22Rv1 (cell line): ENCODE data around the gene SC5D.

Experiments used
- H3K27ac ChIP-seq: fragments of 450-650 bp; 2 replicates; pipeline ENCODE4 v1.5.1; 2017
- CTCF ChIP-seq: fragments of 450-650 bp; IDR thresholded peaks from 2 replicates; pipeline ENCODE4 v1.5.1; 2017; ENCODE audit warnings: mild to moderate bottlenecking
- ZFX ChIP-seq: fragments of 450-650 bp; IDR thresholded peaks from 2 replicates; pipeline ENCODE4 v1.6.1; 2017; ENCODE audit warnings: antibody characterized with exemption, borderline replicate concordance

Gene SC5D, protein sequence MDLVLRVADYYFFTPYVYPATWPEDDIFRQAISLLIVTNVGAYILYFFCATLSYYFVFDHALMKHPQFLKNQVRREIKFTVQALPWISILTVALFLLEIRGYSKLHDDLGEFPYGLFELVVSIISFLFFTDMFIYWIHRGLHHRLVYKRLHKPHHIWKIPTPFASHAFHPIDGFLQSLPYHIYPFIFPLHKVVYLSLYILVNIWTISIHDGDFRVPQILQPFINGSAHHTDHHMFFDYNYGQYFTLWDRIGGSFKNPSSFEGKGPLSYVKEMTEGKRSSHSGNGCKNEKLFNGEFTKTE

DNA sequence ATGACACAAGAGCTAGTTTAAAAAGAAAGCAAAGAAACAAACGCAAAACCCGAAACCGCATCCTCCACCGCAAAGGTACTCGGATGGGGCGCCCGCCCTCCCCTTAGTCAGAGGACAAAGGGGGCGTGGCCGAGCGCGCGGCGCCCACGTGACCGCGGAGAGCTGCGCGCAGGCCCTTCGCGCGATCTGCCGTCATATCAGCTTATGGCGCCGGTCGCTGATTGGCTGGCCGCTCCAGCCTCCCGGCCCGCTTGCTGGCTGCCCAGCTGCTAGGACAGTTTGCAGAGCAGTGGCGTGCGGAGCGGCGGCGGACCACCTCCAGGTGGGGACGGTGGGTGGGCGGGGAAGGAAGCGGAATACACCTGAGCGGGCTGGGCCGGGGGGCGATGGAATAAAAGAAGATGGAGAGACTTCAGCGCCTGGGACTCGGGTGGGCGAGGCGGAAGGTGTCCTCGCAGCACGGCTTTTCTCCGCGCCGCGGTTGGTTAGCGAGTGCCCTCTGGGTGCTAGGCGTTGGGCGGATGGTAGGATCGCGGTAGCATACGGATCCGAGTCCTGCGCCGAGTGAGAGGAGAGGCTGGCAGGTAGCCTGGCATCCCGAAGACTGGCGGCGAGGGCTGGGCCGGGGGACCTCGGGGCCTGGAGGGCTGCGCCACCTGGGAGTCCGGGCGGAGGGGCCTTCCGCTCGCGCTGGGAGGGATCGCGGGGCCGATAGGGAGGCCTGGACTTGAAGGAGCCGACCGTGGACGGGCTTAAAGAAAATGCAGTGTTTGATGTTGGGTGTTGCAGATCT, at the start of gene SC5D:
TSS of gene SC5D (plus strand) at position 277 of the 793 bp plus-strand sequence. CDS start 10,605 bp downstream, outside the sequence.
- TF ChIP-seq CTCF = no peak
- TF ChIP-seq ZFX = no peak
- H3K27ac ChIP-seq = peak within 1 kb of the TSS; percentile 75

DNA sequence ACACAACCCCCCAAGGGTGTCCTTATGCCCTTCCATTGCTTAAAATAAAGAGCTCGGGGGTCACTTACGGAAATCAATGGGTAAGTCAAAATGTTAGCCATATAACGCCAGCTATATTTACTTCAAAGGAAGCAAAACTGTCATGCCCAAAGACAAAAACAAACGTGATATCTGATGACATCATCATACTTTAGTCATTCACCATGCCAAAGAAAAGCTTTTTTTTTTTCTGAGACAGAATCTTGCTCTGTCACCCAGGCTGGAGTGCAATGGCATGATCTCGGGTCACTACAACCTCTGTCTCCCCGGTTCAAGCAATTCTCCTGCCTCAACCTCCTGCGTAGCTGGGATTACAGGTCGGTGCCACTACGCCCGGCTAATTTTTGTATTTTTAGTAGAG, 47.7 kb upstream of the SC5D start:
- TF ChIP-seq CTCF = no peak
- TF ChIP-seq ZFX = no peak
- H3K27ac ChIP-seq = no peak overlapping the region

DNA sequence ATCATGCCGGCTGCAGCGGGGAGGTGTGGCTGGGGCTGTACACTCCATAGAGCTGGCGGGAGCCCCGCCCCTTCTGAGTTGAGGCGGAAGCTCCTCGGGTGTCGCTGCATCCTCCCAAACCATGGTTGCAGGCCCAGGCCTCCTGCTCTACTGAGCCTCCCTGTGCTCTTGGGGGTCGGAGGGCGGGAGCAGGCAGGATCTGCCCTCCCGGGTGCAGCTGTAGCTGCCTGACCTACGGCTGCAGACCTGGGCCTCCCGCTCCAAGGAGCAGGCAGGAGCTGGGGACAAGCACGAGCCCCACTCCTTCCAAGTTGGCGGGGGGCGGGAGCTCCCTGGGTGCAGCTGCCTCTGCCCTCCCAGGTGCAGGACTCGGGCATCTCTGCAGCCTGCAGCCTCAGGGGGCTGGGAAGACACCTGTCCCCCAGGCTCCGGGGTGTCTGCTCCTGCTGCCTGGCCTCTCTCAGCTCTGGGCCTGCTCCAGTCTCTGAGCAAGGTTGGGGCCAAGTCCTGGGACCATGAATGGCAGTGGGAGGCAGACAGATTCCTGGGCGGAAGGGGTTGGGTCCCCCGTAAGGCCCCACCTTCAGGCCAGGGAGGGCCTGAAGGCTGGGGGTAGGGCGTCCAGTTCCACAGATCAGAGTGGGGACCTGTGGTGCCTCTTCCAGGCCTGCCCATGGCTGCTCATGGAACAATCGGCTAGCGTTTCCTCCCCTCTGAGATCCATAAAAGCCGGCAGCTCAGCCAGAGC, 46.4 kb upstream of the SC5D start:
- TF ChIP-seq CTCF = no peak
- no peak for TF ChIP-seq ZFX
- H3K27ac ChIP-seq = no peak overlapping the region

DNA sequence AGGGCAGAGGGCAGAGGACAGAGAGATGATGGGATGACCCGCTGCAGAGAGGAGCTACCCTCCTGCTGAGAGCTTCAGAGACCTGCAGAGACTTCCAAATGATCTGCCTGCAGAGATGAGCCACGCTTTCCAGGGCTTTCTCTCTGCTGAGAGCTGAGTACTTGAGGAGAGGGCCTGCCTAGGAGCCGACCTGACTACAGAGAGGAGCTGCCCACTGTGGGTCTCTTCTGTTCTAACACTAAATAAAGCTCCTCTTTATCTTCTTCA, 45.9 kb upstream of the SC5D start:
- TF ChIP-seq ZFX (no peak), CTCF (no peak)
- H3K27ac ChIP-seq = no peak overlapping the region

DNA sequence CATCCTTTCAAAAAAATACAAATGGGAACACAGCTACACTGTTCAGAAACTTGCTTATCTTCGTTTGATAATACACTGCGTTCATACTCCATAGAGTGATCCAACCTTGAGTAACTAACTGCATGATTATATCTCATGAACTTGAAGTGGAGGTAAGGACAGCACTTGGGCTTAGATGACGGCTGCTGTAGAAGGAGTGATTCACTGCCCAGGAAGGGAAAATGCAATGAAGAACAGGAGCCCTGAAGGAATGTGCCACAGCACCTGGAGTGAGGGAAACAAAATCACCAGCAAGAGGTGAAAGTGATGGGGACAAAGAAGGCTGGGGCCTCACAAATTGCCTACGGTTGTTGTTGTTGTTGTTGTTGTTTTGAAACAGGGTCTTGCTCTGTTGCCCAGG, 44.1 kb upstream of the SC5D start:
- no peak for TF ChIP-seq ZFX
- no peak for TF ChIP-seq CTCF
- no peak overlapping the region for H3K27ac ChIP-seq

- peak; percentile 83 for TF ChIP-seq CTCF
- no peak for TF ChIP-seq ZFX
- no peak overlapping the region for H3K27ac ChIP-seq
These were observed 43.4 kb upstream of the SC5D start for GRCh38 chr11:121249039-121249663.
